ENCODE results near the gene GPT2. TPM values are rescaled to one million over a fixed set of nuclear protein-coding genes. Genes with fewer than 3 reads are reported as not detected.

The GPT2 gene
- total RNA-seq, 1 experiment from 2014 or later = 19.4 TPM

- no peaks in the 10 kb centered on the region for H3K9me3 ChIP-seq (ENCODE audit: low read length)
- ChIA-PET CTCF (no interaction called here), POLR2A (ENCODE audit: unreplicated experiment) (no interaction called here)
- H2AFZ ChIP-seq (ENCODE audit: low read length) = no peak overlapping the region
- H3K4me1 ChIP-seq (ENCODE audit: insufficient read depth, low read length) = no peaks in the 10 kb centered on the region
- no peaks in the 10 kb centered on the region for H3K9me2 ChIP-seq (replicated peaks; ENCODE audit: low read length)
- no peaks in the 10 kb centered on the region; the same call in 1 of the 2 replicates for H3K79me2 ChIP-seq (ENCODE audit: low read length)
- intact Hi-C loops (cut with micrococcal nuclease) = no loop called here
- H3K4me2 ChIP-seq (ENCODE audit: low read length) = no peak overlapping the region
- no peak overlapping the region for H3K9ac ChIP-seq (ENCODE audit: low read length)
- H3K27ac ChIP-seq (ENCODE audit: low read length) = no peak overlapping the region
- H3K27me3 ChIP-seq (ENCODE audit: low read length) = no peaks in the 10 kb centered on the region
- peak; percentile 58; the same call in 1 of the 2 replicates for ATAC-seq
- no peaks in the 10 kb centered on the region for H3K36me3 ChIP-seq (ENCODE audit: low read depth, low read length)
- H3F3A ChIP-seq (ENCODE audit: low read length, unreplicated experiment) = no peaks in the 10 kb centered on the region
- H3K4me3 ChIP-seq (ENCODE audit: low read length) = no peak overlapping the region
- no peak for TF ChIP-seq EZH2 (IDR thresholded peaks at IDR 0.05; ENCODE audit: low read length, unreplicated experiment)
- no peak for TF ChIP-seq CTCF (conservative IDR thresholded peaks at IDR 0.05; ENCODE audit: low read depth, low read length)
- TF ChIP-seq EZH2phosphoT487 (IDR thresholded peaks at IDR 0.05; ENCODE audit: borderline replicate concordance, low read length) = no peak
- no TSS peak for BruUV-seq (replicated peaks)
- H4K20me1 ChIP-seq (ENCODE audit: low read length) = no peaks in the 10 kb centered on the region
- DNase-seq = no peak
Measured at GRCh38 chr16:46899443-46900143, 15.4 kb downstream of the GPT2 start.

- POLR2A ChIA-PET (ENCODE audit: unreplicated experiment) = no interaction called here
- H2AFZ ChIP-seq (ENCODE audit: low read length) = no peak overlapping the region
- no peak for TF ChIP-seq CTCF (conservative IDR thresholded peaks at IDR 0.05; ENCODE audit: low read depth, low read length)
- no peak for TF ChIP-seq EZH2 (IDR thresholded peaks at IDR 0.05; ENCODE audit: low read length, unreplicated experiment)
- no peak for TF ChIP-seq EZH2phosphoT487 (IDR thresholded peaks at IDR 0.05; ENCODE audit: borderline replicate concordance, low read length)
Measured at GRCh38 chr16:46900455-46901235, 16.5 kb downstream of the GPT2 start.

More at GRCh38 chr16:46900455-46901235, 16.5 kb downstream of the GPT2 start:
- no peaks in the 10 kb centered on the region; the same call in 1 of the 2 replicates for H3K79me2 ChIP-seq (ENCODE audit: low read length)
- no peak overlapping the region for H3K4me2 ChIP-seq (ENCODE audit: low read length)
- H3K9me2 ChIP-seq (replicated peaks; ENCODE audit: low read length) = no peaks in the 10 kb centered on the region
- no peaks in the 10 kb centered on the region for H3K36me3 ChIP-seq (ENCODE audit: low read depth, low read length)
- H3F3A ChIP-seq (ENCODE audit: low read length, unreplicated experiment) = no peaks in the 10 kb centered on the region
- BruUV-seq (replicated peaks) = no TSS peak
- no peaks in the 10 kb centered on the region for H3K27me3 ChIP-seq (ENCODE audit: low read length)
- H3K9me3 ChIP-seq (ENCODE audit: low read length) = no peaks in the 10 kb centered on the region
- intact Hi-C loops (cut with micrococcal nuclease) = no loop called here
- H3K4me3 ChIP-seq (ENCODE audit: low read length) = no peak overlapping the region
- CTCF ChIA-PET = interaction anchor here (0.6 kb wide), 1 partner anchor 41 kb away, joined by 4 read pairs; no protein-coding TSS in a partner anchor
- H4K20me1 ChIP-seq (ENCODE audit: low read length) = no peaks in the 10 kb centered on the region
- H3K9ac ChIP-seq (ENCODE audit: low read length) = no peak overlapping the region
- ATAC-seq (no peak), DNase-seq (no peak)
- no peaks in the 10 kb centered on the region for H3K4me1 ChIP-seq (ENCODE audit: insufficient read depth, low read length)
- H3K27ac ChIP-seq (ENCODE audit: low read length) = no peak overlapping the region

Measured in PC-3 (cell line).